IMR-90 (cell line): ENCODE measurements around the gene EPB41L4A. TPM values are rescaled to one million over a fixed set of nuclear protein-coding genes. Genes with fewer than 3 reads are reported as not detected.

Experiments
- ATAC-seq: fragments of 200-7000 bp; cut with Tn5 transposase; 2 replicates; pipeline ENCODE4 v1.9.1; 2020; ENCODE audit warnings: low read depth, mild to moderate bottlenecking, moderate library complexity
- BruUV-seq: library from RNA; stranded (reverse); fragments of 400-500 nt; replicated peaks from 2 replicates; lab custom pipeline; 2021; lab: Mats Ljungman, UMichigan
- CTCF ChIA-PET: fragments of 300-600 bp; formaldehyde crosslinking; extraction: SDS; loops from one replicate; lab custom pipeline; 2021; ENCODE audit warnings: antibody characterized with exemption; lab: Yijun Ruan, JAX
- POLR2A ChIA-PET: fragments of 300-600 bp; sonication (Branson Sonifier 250); formaldehyde crosslinking; loops from one replicate; lab custom pipeline; 2022; ENCODE audit warnings: antibody characterized with exemption; ENCODE audit not compliant: unreplicated experiment; lab: Charles Lee
- DNase-seq: peaks from one replicate; pipeline ENCODE4 v3.0.0; 2013
- H2AFZ ChIP-seq: replicated peaks from 2 replicates; pipeline ENCODE3; 2013; ENCODE audit warnings: low read length, mild to moderate bottlenecking; ENCODE audit not compliant: poor library complexity
- H2AK5ac ChIP-seq: 2 replicates; pipeline ENCODE4 v1.6.1; 2013; ENCODE audit warnings: low read depth, low read length, inconsistent platforms
- H2AK9ac ChIP-seq: replicated peaks from 2 replicates; pipeline ENCODE3; 2013; ENCODE audit warnings: mild to moderate bottlenecking, low read depth, low read length, moderate library complexity; ENCODE audit not compliant: poor library complexity
- H2BK120ac ChIP-seq: 2 replicates; pipeline ENCODE4 v1.6.1; 2013; ENCODE audit warnings: low read depth, low read length, inconsistent platforms
- H2BK15ac ChIP-seq: 3 replicates; pipeline ENCODE4 v1.6.1; 2013; ENCODE audit warnings: low read depth, low read length, inconsistent platforms
- H2BK20ac ChIP-seq: 2 replicates; pipeline ENCODE4 v1.6.1; 2013; ENCODE audit warnings: low read depth, mild to moderate bottlenecking, inconsistent platforms, low read length, moderate library complexity
- H2BK5ac ChIP-seq: 2 replicates; pipeline ENCODE4 v1.6.1; 2013; ENCODE audit warnings: mild to moderate bottlenecking, low read depth, low read length, inconsistent platforms; ENCODE audit not compliant: poor library complexity, severe bottlenecking
- H3K14ac ChIP-seq: replicated peaks from 2 replicates; pipeline ENCODE4 v1.6.1; 2013; ENCODE audit warnings: low read depth, low read length, inconsistent platforms
- H3K18ac ChIP-seq: 2 replicates; pipeline ENCODE4 v1.6.1; 2013; ENCODE audit warnings: low read depth, low read length, control low read depth
- H3K23ac ChIP-seq: 2 replicates; pipeline ENCODE4 v1.6.1; 2013; ENCODE audit warnings: low read depth, low read length, inconsistent platforms
- H3K27ac ChIP-seq: 2 replicates; pipeline ENCODE4 v1.5.1; 2013; ENCODE audit warnings: mild to moderate bottlenecking, control low read depth, low read length; ENCODE audit not compliant: insufficient read depth
- H3K27me3 ChIP-seq: 2 replicates; pipeline ENCODE4 v1.6.1; 2013; ENCODE audit warnings: low read length; ENCODE audit not compliant: control insufficient read depth, insufficient read depth
- H3K36me3 ChIP-seq: 2 replicates; pipeline ENCODE4 v1.6.1; 2013; ENCODE audit warnings: low read length, mixed read lengths; ENCODE audit not compliant: control insufficient read depth, insufficient read depth
- H3K4ac ChIP-seq: 2 replicates; pipeline ENCODE4 v1.6.1; 2013; ENCODE audit warnings: low read depth, low read length, inconsistent platforms
- H3K4me1 ChIP-seq: 2 replicates; pipeline ENCODE4 v1.6.1; 2013; ENCODE audit warnings: low read length, mixed read lengths; ENCODE audit not compliant: control insufficient read depth, insufficient read depth
- H3K4me2 ChIP-seq: 2 replicates; pipeline ENCODE4 v1.6.1; 2013; ENCODE audit warnings: low read depth, mild to moderate bottlenecking, control low read depth, low read length, moderate library complexity
- H3K4me3 ChIP-seq: 2 replicates; pipeline ENCODE4 v1.5.1; 2013; ENCODE audit warnings: low read depth, mild to moderate bottlenecking, control low read depth, low read length, moderate library complexity; ENCODE audit not compliant: insufficient read depth
- H3K56ac ChIP-seq: 2 replicates; pipeline ENCODE4 v1.6.1; 2013; ENCODE audit warnings: low read length, inconsistent platforms; ENCODE audit not compliant: insufficient read depth; ENCODE audit errors: extremely low read depth
- H3K79me1 ChIP-seq, 2 experiments: 2 replicates each; pipeline ENCODE4 v1.6.1; 2013; ENCODE audit warnings: low read length in 2 of 2, inconsistent platforms in 1 of 2, low read depth in 1 of 2
- H3K9ac ChIP-seq: 2 replicates; pipeline ENCODE4 v1.6.1; 2013; ENCODE audit warnings: low read depth, low read length, control low read depth
- H3K9me1 ChIP-seq: 2 replicates; pipeline ENCODE4 v1.6.1; 2013; ENCODE audit warnings: low read length, inconsistent platforms; ENCODE audit not compliant: insufficient read depth
- H3K9me3 ChIP-seq: 2 replicates; pipeline ENCODE4 v1.6.1; 2013; ENCODE audit warnings: low read length; ENCODE audit not compliant: control insufficient read depth, insufficient read depth
- H4K20me1 ChIP-seq: 2 replicates; pipeline ENCODE4 v1.6.1; 2013; ENCODE audit warnings: low read length, inconsistent platforms; ENCODE audit not compliant: insufficient read depth
- H4K5ac ChIP-seq: 2 replicates; pipeline ENCODE4 v1.6.1; 2013; ENCODE audit warnings: mild to moderate bottlenecking, low read depth, low read length, control low read depth
- H4K8ac ChIP-seq, 2 experiments: 2 replicates each; pipeline ENCODE4 v1.6.1; 2013; ENCODE audit warnings: low read depth in 2 of 2, low read length in 2 of 2, control low read depth in 1 of 2, inconsistent platforms in 1 of 2
- H4K91ac ChIP-seq: 2 replicates; pipeline ENCODE4 v1.6.1; 2013; ENCODE audit warnings: low read depth, low read length, inconsistent platforms; ENCODE audit not compliant: insufficient read depth
- BHLHE40 ChIP-seq: fragments of 150-350 bp; IDR thresholded peaks from 2 replicates; pipeline ENCODE4 v1.6.1; 2016; ENCODE audit warnings: mild to moderate bottlenecking, low read depth, low read length
- CEBPB ChIP-seq: IDR thresholded peaks from 2 replicates; pipeline ENCODE4 v1.6.1; 2012; ENCODE audit warnings: low read depth, low read length, improper control_type of control experiment
- CHD1 ChIP-seq: IDR thresholded peaks from 2 replicates; pipeline ENCODE4 v1.6.1; 2012; ENCODE audit warnings: low read depth, low read length, improper control_type of control experiment
- FOS ChIP-seq: fragments of 150-350 bp; IDR thresholded peaks from 2 replicates; pipeline ENCODE4 v1.6.1; 2016; ENCODE audit warnings: low read depth, low read length
- MAZ ChIP-seq: IDR thresholded peaks from 2 replicates; pipeline ENCODE4 v1.6.1; 2012; ENCODE audit warnings: low read depth, mild to moderate bottlenecking, low read length, improper control_type of control experiment, moderate library complexity, borderline replicate concordance
- MXI1 ChIP-seq: IDR thresholded peaks from 2 replicates; pipeline ENCODE4 v1.6.1; 2012; ENCODE audit warnings: low read depth, mild to moderate bottlenecking, low read length, moderate library complexity, borderline replicate concordance
- NFE2L2 ChIP-seq: fragments of 150-350 bp; IDR thresholded peaks from 2 replicates; pipeline ENCODE4 v1.6.1; 2016; ENCODE audit warnings: low read depth, mild to moderate bottlenecking, low read length
- POLR2A ChIP-seq: IDR thresholded peaks from 2 replicates; pipeline ENCODE4 v1.6.1; 2012; ENCODE audit warnings: mild to moderate bottlenecking, low read depth, low read length
- RAD21 ChIP-seq: IDR thresholded peaks from 2 replicates; pipeline ENCODE4 v1.6.1; 2012; ENCODE audit warnings: low read length, improper control_type of control experiment
- RCOR1 ChIP-seq: IDR thresholded peaks from 2 replicates; pipeline ENCODE4 v1.6.1; 2012; ENCODE audit warnings: mild to moderate bottlenecking, low read length, improper control_type of control experiment; ENCODE audit not compliant: insufficient replicate concordance
- RFX5 ChIP-seq: IDR thresholded peaks from 2 replicates; pipeline ENCODE4 v1.8.0; 2012; ENCODE audit warnings: low read depth, mild to moderate bottlenecking, low read length, moderate library complexity
- SMC3 ChIP-seq: fragments of 150-350 bp; IDR thresholded peaks from 2 replicates; pipeline ENCODE4 v1.6.1; 2016; ENCODE audit warnings: low read depth, mild to moderate bottlenecking, antibody characterized with exemption, low read length, moderate library complexity
- WGBS, 2 experiments: methylation state at CpG; one replicate each; pipeline versions ENCODE4 v1.1.5 to v1.1.7; 2013; ENCODE audit warnings: missing lambda C conversion rate in 2 of 2; ENCODE audit not compliant: insufficient read length in 1 of 2; ENCODE audit errors: extremely low coverage in 2 of 2; 5-methylcytosine and 5-hydroxymethylcytosine counted together
- dilution Hi-C: fragments of 300-500 bp; cut with HindIII; formaldehyde crosslinking; loops from one replicate; pipeline ENCODE4 v1.14.3; 2018; ENCODE audit warnings: low sequenced_read_pairs; ENCODE audit not compliant: unreplicated experiment
- in situ Hi-C: fragments of 300-500 bp; cut with MboI; formaldehyde crosslinking; loops from 3 replicates; pipeline ENCODE4 v1.14.3; 2019; ENCODE audit warnings: low sequenced_read_pairs, inconsistent platforms, mixed read lengths
- intact Hi-C: fragments of 100-400 bp; cut with micrococcal nuclease; formaldehyde crosslinking; loops from 2 replicates; pipeline ENCODE4 v1.10.0; 2022
- polyA plus RNA-seq, 3 experiments: library from polyadenylated mRNA; depleted of rRNA; stranded (reverse); fragments of >200 nt; gene quantifications; 2 replicates each; pipeline ENCODE4 v1.2.3, GENCODE V29; 2012; ENCODE audit warnings: low replicate concordance in 1 of 3
- total RNA-seq: library from RNA; depleted of rRNA; stranded (reverse); fragments of >200 nt; gene quantifications from 2 replicates; pipeline ENCODE4 v1.2.3, GENCODE V29; 2012
- TF ChIP-seq, protein P1 (sequence below): fragments of 150-350 bp; IDR thresholded peaks from 2 replicates; pipeline ENCODE4 v1.6.1; 2017; ENCODE audit warnings: mild to moderate bottlenecking, antibody characterized with exemption, low read length, low read depth
- TF ChIP-seq, protein P2 (sequence below): conservative IDR thresholded peaks from 2 replicates; pipeline ENCODE4 v1.5.1; 2012; ENCODE audit warnings: mild to moderate bottlenecking, low read depth, low read length, improper control_type of control experiment
- TF ChIP-seq, protein P3 (sequence below): fragments of 150-350 bp; IDR thresholded peaks from 2 replicates; pipeline ENCODE4 v1.6.1; 2016; ENCODE audit warnings: low read depth, mild to moderate bottlenecking, low read length, moderate library complexity, borderline replicate concordance

The EPB41L4A gene
- total and polyA plus RNA-seq, 2 of the 4 experiments (the other 2 are of a cell fraction): under 0.01 to 0.02 TPM

DNA sequence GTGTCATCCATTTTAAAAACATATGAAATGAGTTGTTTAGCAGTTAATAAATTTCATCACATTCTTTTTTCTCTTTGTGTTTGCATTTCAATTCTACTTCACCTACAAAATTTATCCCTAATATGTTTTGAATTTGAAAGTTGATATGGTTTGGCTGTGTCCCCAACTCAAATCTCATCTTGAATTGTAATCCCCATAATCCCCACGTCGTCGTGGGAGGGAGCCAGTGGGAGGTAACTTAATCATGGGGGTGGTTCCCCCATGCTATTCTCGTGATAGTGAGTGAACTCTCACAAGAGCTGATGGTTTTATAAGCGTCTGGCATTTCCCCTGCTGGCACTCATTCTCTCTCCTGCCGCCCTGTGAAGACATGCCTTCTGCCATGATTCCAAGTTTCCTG is 200.1 kb downstream of the EPB41L4A start:
- in situ Hi-C loops: no loop called here

More for the DNA sequence above, 200.1 kb downstream of the EPB41L4A start:
- no TSS peak for BruUV-seq
- H2AK9ac ChIP-seq: no peak overlapping the region
- H2BK15ac ChIP-seq: no peak overlapping the region
- CTCF ChIA-PET: no interaction called here
- no peaks in the 10 kb centered on the region for H3K9me3 ChIP-seq
- no peaks in the 10 kb centered on the region for H3K79me1 ChIP-seq
- no peak overlapping the region for H3K4me3 ChIP-seq
- H3K36me3 ChIP-seq: no peaks in the 10 kb centered on the region
- no peak overlapping the region for H3K18ac ChIP-seq
- no peaks in the 10 kb centered on the region for H4K20me1 ChIP-seq
- H2AFZ ChIP-seq: no peak overlapping the region
- no peak overlapping the region for H2BK20ac ChIP-seq
- no peak overlapping the region for H4K91ac ChIP-seq
- 20% methylated on average over 2 of the region's 6 CpGs; no CpG with 5 or more reads in 1 of the 2 experiments for WGBS, 2 experiments
- H3K14ac ChIP-seq: no peak overlapping the region
- no peak overlapping the region for H4K5ac ChIP-seq
- H3K56ac ChIP-seq: no peak overlapping the region
- H3K4me2 ChIP-seq: no peak overlapping the region
- intact Hi-C loops: no loop called here
- no peaks in the 10 kb centered on the region for H3K9me1 ChIP-seq
- POLR2A ChIA-PET: no interaction called here
- H2AK5ac ChIP-seq: no peak overlapping the region
- dilution Hi-C loops: no loop called here
- no peak overlapping the region for H2BK120ac ChIP-seq
- TF ChIP-seq BHLHE40 (no peak), RFX5 (no peak), SMC3 (no peak), POLR2A (no peak), RCOR1 (no peak), CEBPB (no peak), NFE2L2 (no peak), MAZ (no peak), RAD21 (no peak), CHD1 (no peak), MXI1 (no peak), FOS (no peak)
- TF ChIP-seq, protein P1, sequence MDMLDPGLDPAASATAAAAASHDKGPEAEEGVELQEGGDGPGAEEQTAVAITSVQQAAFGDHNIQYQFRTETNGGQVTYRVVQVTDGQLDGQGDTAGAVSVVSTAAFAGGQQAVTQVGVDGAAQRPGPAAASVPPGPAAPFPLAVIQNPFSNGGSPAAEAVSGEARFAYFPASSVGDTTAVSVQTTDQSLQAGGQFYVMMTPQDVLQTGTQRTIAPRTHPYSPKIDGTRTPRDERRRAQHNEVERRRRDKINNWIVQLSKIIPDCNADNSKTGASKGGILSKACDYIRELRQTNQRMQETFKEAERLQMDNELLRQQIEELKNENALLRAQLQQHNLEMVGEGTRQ: no peak
- TF ChIP-seq, protein P2, sequence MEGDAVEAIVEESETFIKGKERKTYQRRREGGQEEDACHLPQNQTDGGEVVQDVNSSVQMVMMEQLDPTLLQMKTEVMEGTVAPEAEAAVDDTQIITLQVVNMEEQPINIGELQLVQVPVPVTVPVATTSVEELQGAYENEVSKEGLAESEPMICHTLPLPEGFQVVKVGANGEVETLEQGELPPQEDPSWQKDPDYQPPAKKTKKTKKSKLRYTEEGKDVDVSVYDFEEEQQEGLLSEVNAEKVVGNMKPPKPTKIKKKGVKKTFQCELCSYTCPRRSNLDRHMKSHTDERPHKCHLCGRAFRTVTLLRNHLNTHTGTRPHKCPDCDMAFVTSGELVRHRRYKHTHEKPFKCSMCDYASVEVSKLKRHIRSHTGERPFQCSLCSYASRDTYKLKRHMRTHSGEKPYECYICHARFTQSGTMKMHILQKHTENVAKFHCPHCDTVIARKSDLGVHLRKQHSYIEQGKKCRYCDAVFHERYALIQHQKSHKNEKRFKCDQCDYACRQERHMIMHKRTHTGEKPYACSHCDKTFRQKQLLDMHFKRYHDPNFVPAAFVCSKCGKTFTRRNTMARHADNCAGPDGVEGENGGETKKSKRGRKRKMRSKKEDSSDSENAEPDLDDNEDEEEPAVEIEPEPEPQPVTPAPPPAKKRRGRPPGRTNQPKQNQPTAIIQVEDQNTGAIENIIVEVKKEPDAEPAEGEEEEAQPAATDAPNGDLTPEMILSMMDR: no peak
- TF ChIP-seq, protein P3, sequence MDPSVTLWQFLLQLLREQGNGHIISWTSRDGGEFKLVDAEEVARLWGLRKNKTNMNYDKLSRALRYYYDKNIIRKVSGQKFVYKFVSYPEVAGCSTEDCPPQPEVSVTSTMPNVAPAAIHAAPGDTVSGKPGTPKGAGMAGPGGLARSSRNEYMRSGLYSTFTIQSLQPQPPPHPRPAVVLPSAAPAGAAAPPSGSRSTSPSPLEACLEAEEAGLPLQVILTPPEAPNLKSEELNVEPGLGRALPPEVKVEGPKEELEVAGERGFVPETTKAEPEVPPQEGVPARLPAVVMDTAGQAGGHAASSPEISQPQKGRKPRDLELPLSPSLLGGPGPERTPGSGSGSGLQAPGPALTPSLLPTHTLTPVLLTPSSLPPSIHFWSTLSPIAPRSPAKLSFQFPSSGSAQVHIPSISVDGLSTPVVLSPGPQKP: no peak
- no peak overlapping the region for H3K23ac ChIP-seq
- DNase-seq: no peak
- H3K4ac ChIP-seq: no peak overlapping the region
- no peak overlapping the region for H3K27ac ChIP-seq
- no peaks in the 10 kb centered on the region; the same call in none of the 2 replicates for H3K27me3 ChIP-seq
- no peak overlapping the region for H4K8ac ChIP-seq
- H3K4me1 ChIP-seq: no peaks in the 10 kb centered on the region
- no peak overlapping the region for H3K9ac ChIP-seq
- ATAC-seq: no peak
- H2BK5ac ChIP-seq: no peak overlapping the region
